Nephron progenitor cell (in vitro differentiated cells): ENCODE measurements around the gene IGLL1.

Experiments used
- DNase-seq: peaks from one replicate; pipeline ENCODE4 v3.0.0; 2021
- H3K27ac Mint-ChIP-seq: 2 replicates; pipeline ENCODE4 v1.8.0; 2021; ENCODE audit warnings: mild to moderate bottlenecking, moderate library complexity, mixed read lengths
- H3K27me3 Mint-ChIP-seq: 2 replicates; pipeline ENCODE4 v1.8.0; 2021; ENCODE audit warnings: mild to moderate bottlenecking, low read depth, mixed read lengths; ENCODE audit not compliant: poor library complexity
- H3K36me3 Mint-ChIP-seq: 2 replicates; pipeline ENCODE4 v1.8.0; 2021; ENCODE audit warnings: low read depth, mixed read lengths
- H3K4me1 Mint-ChIP-seq: 2 replicates; pipeline ENCODE4 v1.8.0; 2021; ENCODE audit warnings: mixed read lengths
- H3K4me3 Mint-ChIP-seq: 2 replicates; pipeline ENCODE4 v1.8.0; 2021; ENCODE audit warnings: mild to moderate bottlenecking, moderate library complexity, mixed read lengths
- H3K9me3 Mint-ChIP-seq: 2 replicates; pipeline ENCODE4 v1.8.0; 2021; ENCODE audit warnings: mild to moderate bottlenecking, moderate library complexity, mixed read lengths
- CTCF ChIP-seq: fragments of 200-600 bp; sonication (generic); IDR thresholded peaks from 2 replicates; pipeline ENCODE4 v1.5.0; 2021; ENCODE audit warnings: antibody characterized with exemption

IGLL1 gene

DNA sequence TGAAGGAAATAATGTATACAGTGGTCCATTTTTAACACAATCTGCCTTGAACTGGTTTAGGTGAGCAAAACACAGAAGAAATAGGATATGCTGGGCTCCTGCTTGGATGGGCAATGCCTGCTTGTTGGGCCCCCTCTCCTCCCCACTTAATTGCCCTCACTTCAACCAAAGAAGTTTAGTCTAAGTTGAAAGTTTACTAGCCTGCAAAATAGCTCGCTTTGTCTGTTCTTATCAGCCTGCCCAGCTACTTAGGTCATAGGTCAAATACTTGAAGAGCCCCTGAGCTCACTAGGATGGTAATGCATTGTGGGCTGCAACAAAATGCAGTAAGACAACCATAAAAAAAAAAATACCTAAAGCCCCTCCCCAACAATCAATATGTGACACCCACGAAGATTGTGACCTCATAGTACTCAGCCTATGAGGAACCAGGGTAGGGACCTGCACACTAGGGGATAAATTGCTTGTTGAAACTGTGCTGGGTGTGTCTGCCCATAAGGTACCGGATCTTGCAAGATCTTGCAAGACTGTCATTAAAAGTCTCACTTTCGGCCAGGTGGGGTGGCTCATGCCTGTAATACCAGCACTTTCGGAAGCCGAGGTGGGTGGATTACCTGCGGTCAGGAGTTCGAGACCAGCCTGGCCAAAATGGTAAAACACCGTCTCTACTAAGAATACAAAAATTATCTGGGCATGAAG is 41.1 kb upstream of the IGLL1 start:
- Mint-ChIP-seq H3K27ac (no peak overlapping the region), H3K4me1 (peaks cover 39% of the 10 kb centered on the region), H3K9me3 (no peaks in the 10 kb centered on the region), H3K4me3 (no peak overlapping the region), H3K27me3 (peaks cover 23% of the 10 kb centered on the region), H3K36me3 (no peaks in the 10 kb centered on the region)
- no peak for TF ChIP-seq CTCF
- DNase-seq = no peak

DNA sequence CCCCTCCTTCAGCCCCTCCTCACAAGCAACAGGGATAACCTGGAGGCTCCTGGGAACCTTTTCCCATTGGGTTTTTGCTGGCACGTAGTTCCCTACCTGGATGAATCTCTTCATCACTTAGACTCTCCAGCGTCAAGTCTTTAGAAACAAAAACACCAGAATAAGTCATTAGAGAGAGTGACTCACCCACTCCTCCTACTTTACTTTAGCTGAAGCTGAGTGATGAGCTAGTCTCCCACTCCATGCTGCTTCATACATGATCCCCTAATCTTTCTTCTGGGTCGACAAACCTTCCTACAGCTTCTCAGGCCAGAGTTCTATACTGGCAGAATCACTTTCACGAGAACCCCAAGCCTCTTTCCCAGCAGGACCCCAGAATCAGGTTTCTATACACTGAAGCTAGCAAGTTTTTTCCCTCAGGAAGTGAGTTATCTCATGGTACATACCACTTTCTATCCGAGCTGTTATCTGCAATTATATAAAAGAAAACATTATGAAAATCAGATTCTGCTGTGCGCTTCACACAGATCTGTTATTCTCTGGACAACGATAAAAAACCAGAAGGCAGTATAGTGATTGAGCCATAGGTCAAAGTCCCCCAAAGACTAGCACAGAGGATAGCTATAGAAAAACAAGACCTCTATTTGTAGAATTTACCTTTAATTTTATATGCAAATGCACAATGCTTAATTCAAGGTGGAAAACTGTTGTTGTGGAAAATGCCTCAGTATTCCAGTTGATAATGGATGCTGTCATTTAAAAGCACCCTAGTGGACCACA is 33.3 kb upstream of the IGLL1 start:
- H3K36me3 Mint-ChIP-seq = no peaks in the 10 kb centered on the region
- DNase-seq = no peak
- peaks cover 56% of the 10 kb centered on the region for H3K27me3 Mint-ChIP-seq
- no peak for TF ChIP-seq CTCF
- no peak overlapping the region for H3K27ac Mint-ChIP-seq
- H3K4me1 Mint-ChIP-seq = no peaks in the 10 kb centered on the region
- H3K9me3 Mint-ChIP-seq = no peaks in the 10 kb centered on the region
- H3K4me3 Mint-ChIP-seq = no peak overlapping the region

- TF ChIP-seq CTCF = no peak
- Mint-ChIP-seq H3K9me3 (no peaks in the 10 kb centered on the region), H3K4me1 (no peaks in the 10 kb centered on the region), H3K36me3 (no peaks in the 10 kb centered on the region), H3K4me3 (no peak overlapping the region), H3K27me3 (peaks cover 35% of the 10 kb centered on the region), H3K27ac (no peak overlapping the region)
- no peak for DNase-seq
Observed at GRCh38 chr22:23609983-23610781, 30.1 kb upstream of the IGLL1 start.

GRCh38 chr22:23608583-23608982 is 28.5 kb upstream of the IGLL1 start:
- Mint-ChIP-seq H3K36me3 (no peaks in the 10 kb centered on the region), H3K9me3 (no peaks in the 10 kb centered on the region), H3K4me3 (no peak overlapping the region), H3K4me1 (no peaks in the 10 kb centered on the region), H3K27me3 (peaks cover 31% of the 10 kb centered on the region), H3K27ac (no peak overlapping the region)
- DNase-seq = peak; percentile 85
- TF ChIP-seq CTCF = no peak

DNA sequence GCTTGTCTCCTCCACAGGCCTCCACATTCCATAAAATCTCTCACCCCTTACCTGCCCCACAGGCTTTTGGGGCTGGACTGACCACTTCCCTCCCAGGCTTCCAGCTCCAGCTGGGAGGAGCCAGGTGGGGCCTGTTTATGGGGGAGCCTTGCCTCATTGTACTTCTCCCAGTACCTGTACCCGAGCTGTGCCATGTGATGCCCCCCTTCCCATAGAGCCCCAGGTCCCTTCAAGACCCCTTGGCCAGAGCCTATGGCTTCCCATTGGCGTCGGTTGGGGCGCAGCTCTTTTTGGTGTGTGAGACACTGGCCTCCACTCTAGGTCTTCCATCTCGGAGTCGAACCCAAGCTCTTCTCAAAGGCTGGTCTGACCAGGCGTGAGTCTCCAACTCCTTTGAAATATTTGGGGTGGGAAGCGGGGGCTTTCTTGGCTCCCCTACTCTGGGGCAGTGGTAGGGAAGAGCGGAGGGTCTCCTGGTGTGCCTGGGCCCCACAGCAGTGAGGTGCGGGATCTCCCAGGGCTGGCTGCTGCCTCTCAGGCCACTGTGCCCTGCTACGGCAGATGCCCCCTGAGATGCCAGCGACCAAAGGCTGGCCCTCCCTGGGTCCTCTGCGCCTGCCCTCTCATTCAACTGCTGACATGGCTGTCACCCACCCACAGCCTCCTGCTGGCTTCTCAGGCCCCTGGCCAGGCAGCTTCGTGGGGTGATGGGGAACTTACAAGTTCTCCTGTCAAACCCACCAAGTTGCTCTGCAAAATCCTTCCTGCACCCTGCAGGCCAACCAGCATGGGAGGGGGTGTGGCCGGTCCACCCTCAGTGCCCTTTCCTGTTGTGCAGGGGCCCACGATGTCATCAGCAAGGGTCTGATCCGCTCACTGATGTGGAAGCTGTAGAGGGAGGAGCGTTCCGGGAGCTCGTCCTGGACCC is 26.4 kb upstream of the IGLL1 start:
- peaks cover 30% of the 10 kb centered on the region for H3K27me3 Mint-ChIP-seq
- no peaks in the 10 kb centered on the region for H3K36me3 Mint-ChIP-seq
- DNase-seq = no peak
- no peaks in the 10 kb centered on the region for H3K4me1 Mint-ChIP-seq
- H3K4me3 Mint-ChIP-seq = no peak overlapping the region
- no peaks in the 10 kb centered on the region for H3K9me3 Mint-ChIP-seq
- H3K27ac Mint-ChIP-seq = no peak overlapping the region
- TF ChIP-seq CTCF = no peak
